ENCODE results near the gene CYB561D1.

DNA sequence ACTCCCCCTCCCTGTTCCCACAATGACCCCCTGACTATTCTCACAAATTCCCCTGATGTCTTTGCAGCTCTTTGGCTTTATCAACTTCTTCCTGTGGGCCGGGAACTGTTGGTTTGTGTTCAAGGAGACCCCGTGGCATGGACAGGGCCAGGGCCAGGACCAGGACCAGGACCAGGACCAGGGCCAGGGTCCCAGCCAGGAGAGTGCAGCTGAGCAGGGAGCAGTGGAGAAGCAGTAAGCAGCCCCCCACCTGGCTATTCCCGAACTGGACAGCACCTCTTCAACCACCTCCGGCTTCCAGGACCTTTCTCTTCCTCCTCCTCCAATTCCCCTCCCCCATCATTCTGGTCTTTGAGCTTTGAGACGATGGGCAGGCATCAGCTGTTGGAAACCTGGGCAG is 14.6 kb upstream of the CYB561D1 start:
- TF ChIP-seq, protein P1, sequence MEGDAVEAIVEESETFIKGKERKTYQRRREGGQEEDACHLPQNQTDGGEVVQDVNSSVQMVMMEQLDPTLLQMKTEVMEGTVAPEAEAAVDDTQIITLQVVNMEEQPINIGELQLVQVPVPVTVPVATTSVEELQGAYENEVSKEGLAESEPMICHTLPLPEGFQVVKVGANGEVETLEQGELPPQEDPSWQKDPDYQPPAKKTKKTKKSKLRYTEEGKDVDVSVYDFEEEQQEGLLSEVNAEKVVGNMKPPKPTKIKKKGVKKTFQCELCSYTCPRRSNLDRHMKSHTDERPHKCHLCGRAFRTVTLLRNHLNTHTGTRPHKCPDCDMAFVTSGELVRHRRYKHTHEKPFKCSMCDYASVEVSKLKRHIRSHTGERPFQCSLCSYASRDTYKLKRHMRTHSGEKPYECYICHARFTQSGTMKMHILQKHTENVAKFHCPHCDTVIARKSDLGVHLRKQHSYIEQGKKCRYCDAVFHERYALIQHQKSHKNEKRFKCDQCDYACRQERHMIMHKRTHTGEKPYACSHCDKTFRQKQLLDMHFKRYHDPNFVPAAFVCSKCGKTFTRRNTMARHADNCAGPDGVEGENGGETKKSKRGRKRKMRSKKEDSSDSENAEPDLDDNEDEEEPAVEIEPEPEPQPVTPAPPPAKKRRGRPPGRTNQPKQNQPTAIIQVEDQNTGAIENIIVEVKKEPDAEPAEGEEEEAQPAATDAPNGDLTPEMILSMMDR (IDR thresholded peaks at IDR 0.05; ENCODE audit: low read length), result no peak
- TF ChIP-seq EZH2 (optimal IDR thresholded peaks at IDR 0.05; ENCODE audit: low read depth, low read length), result no peak
